CD4-positive, alpha-beta memory T cell (primary cell): ENCODE results near the gene EML1. TPM values are rescaled to one million over a fixed set of nuclear protein-coding genes. Genes with fewer than 3 reads are reported as not detected.

Experiments
- CTCF ChIA-PET: fragments of 350-600 bp; sonication (Branson Sonifier 250); formaldehyde crosslinking; loops from one replicate; lab custom pipeline; 2021; ENCODE audit warnings: inconsistent platforms; ENCODE audit not compliant: partially characterized antibody; lab: Charles Lee
- POLR2A ChIA-PET: fragments of 350-600 bp; sonication (Branson Sonifier 250); formaldehyde crosslinking; loops from one replicate; lab custom pipeline; 2021; ENCODE audit not compliant: partially characterized antibody; lab: Charles Lee
- DNase-seq, 5 donors: peaks; one replicate each; pipeline versions ENCODE4 v3.0.0 to v3.0.0-alpha.2; 2020 to 2022; ENCODE audit warnings: mixed read lengths in 1 of 5
- H3K27ac ChIP-seq: one replicate; pipeline ENCODE4 v1.7.0; 2013; ENCODE audit warnings: low read depth, low read length
- H3K27me3 ChIP-seq: 2 replicates; pipeline ENCODE4 v1.7.0; 2013; ENCODE audit warnings: mild to moderate bottlenecking, low read length, moderate library complexity; ENCODE audit not compliant: insufficient read depth
- H3K36me3 ChIP-seq: 2 replicates; pipeline ENCODE4 v1.7.0; 2013; ENCODE audit warnings: mild to moderate bottlenecking, low read length, moderate library complexity; ENCODE audit not compliant: insufficient read depth
- H3K4me1 ChIP-seq: 2 replicates; pipeline ENCODE4 v1.7.0; 2013; ENCODE audit warnings: mild to moderate bottlenecking, low read length, moderate library complexity; ENCODE audit not compliant: insufficient read depth
- H3K4me3 ChIP-seq, 2 donors: one replicate each; pipeline ENCODE4 v1.7.0; 2013; ENCODE audit warnings: low read length in 2 of 2, mild to moderate bottlenecking in 1 of 2
- H3K9me3 ChIP-seq, 2 donors: one replicate each; pipeline ENCODE4 v1.7.0; 2013; ENCODE audit warnings: low read length in 2 of 2, control low read depth in 1 of 2; ENCODE audit not compliant: control insufficient read depth in 1 of 2
- H3K27ac Mint-ChIP-seq, 7 donors: one replicate each; pipeline ENCODE4 v1.8.0; 2020 to 2021; ENCODE audit warnings: mixed read lengths in 7 of 7, mild to moderate bottlenecking in 6 of 7, inconsistent platforms in 3 of 7, moderate library complexity in 3 of 7
- H3K27me3 Mint-ChIP-seq, 2 donors: one replicate each; pipeline ENCODE4 v1.8.0; 2020 to 2021; ENCODE audit warnings: mixed read lengths in 2 of 2
- H3K36me3 Mint-ChIP-seq, 2 donors: one replicate each; pipeline ENCODE4 v1.8.0; 2020 to 2021; ENCODE audit warnings: mixed read lengths in 2 of 2, inconsistent platforms in 1 of 2, mild to moderate bottlenecking in 1 of 2
- H3K4me1 Mint-ChIP-seq, 4 donors: one replicate each; pipeline ENCODE4 v1.8.0; 2020 to 2021; ENCODE audit warnings: mixed read lengths in 4 of 4, mild to moderate bottlenecking in 1 of 4
- H3K4me3 Mint-ChIP-seq, 8 donors: one replicate each; pipeline ENCODE4 v1.8.0; 2020 to 2021; ENCODE audit warnings: mixed read lengths in 8 of 8, mild to moderate bottlenecking in 7 of 8, moderate library complexity in 6 of 8, inconsistent platforms in 3 of 8
- H3K9me3 Mint-ChIP-seq, 8 donors: one replicate each; pipeline ENCODE4 v1.8.0; 2020 to 2021; ENCODE audit warnings: mixed read lengths in 8 of 8, mild to moderate bottlenecking in 5 of 8, inconsistent platforms in 3 of 8, moderate library complexity in 1 of 8
- intact Hi-C: fragments of 100-400 bp; cut with micrococcal nuclease; formaldehyde crosslinking; loops from one replicate; pipeline ENCODE4 v1.15.1; 2023
- polyA plus RNA-seq, 2 donors: library from polyadenylated mRNA; unstranded; fragments of 300-500 nt; fragmentation: Illumina TruSeq; gene quantifications; one replicate each; pipeline ENCODE4 v1.2.3, GENCODE V29; 2021
- total RNA-seq, 2 experiments: library from RNA; stranded (reverse); gene quantifications; one replicate each; pipeline ENCODE4 v1.2.3, GENCODE V29; 2021

Gene EML1
- total and polyA plus RNA-seq, 4 experiments from 2014 or later: 0.22 to 0.23 TPM; not detected in 2

DNA sequence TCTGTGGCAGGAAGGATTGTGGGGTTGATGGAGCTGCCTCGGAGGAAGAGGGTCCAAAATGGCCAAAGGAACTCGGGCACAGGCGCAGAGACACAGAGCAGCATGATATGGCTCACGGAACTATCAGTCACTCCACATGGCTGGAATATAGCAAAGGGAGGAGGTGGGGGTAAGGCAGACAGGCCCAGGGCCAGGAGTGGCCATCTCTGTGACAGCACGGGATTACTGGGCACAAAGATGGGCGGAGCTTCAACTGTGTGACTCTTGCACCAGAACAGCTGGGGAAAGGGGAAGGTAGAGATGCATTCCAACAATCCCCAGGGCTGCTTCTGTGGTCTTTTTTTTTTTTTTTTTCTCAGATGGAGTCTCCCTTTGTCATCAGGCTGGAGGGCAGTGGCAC is 24.8 kb upstream of the EML1 start:
- intact Hi-C loops: no loop called here
- no peak overlapping the region for H3K27ac Mint-ChIP-seq
- CTCF ChIA-PET: no interaction called here

DNA sequence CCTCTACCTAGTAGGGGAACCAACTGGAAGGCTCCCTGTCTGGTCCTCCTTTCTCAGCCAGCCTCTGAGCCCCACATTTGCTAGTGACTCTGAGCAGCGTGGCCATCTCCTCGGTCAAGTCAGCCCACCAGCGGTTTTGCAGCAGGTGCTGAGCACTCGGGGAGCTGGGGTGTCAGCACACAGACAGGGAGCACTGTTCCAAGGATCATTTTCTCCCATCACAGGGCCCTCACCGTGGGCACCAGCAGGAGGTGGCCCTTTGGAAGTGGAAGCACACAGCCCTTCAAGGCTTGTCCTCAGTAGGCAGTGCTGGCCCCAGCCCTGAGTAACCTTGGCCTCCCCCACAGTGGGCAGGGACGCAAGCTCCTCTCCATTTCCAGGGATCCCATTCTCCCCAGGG is 24.1 kb upstream of the EML1 start:
- Histone ChIP-seq H3K4me3 (no peak overlapping the region), H3K27ac (no peak overlapping the region), H3K27me3 (no peaks in the 10 kb centered on the region), H3K36me3 (no peaks in the 10 kb centered on the region), H3K9me3 (no peaks in the 10 kb centered on the region), H3K4me1 (no peaks in the 10 kb centered on the region)
- Mint-ChIP-seq H3K27me3 (peaks cover 5 to 12% of the 10 kb centered on the region in 2 donors), H3K27ac (no peak overlapping the region), H3K36me3 (no peaks in the 10 kb centered on the region), H3K4me1 (no peaks in the 10 kb centered on the region), H3K4me3 (no peak overlapping the region), H3K9me3 (peaks cover 0 to 3% (median 0%) of the 10 kb centered on the region in 8 donors)
- intact Hi-C loops: no loop called here
- no peak for DNase-seq
- CTCF ChIA-PET: no interaction called here
- POLR2A ChIA-PET: no interaction called here

More for the DNA sequence above, 24.8 kb upstream of the EML1 start:
- Mint-ChIP-seq H3K27me3 (peaks cover 5 to 12% of the 10 kb centered on the region in 2 donors), H3K9me3 (peaks cover 0 to 3% (median 0%) of the 10 kb centered on the region in 8 donors), H3K4me3 (no peak overlapping the region), H3K4me1 (no peaks in the 10 kb centered on the region), H3K36me3 (no peaks in the 10 kb centered on the region)
- Histone ChIP-seq H3K4me3 (no peak overlapping the region), H3K36me3 (no peaks in the 10 kb centered on the region), H3K9me3 (no peaks in the 10 kb centered on the region), H3K27me3 (no peaks in the 10 kb centered on the region), H3K27ac (no peak overlapping the region), H3K4me1 (no peaks in the 10 kb centered on the region)
- DNase-seq: no peak
- POLR2A ChIA-PET: no interaction called here

DNA sequence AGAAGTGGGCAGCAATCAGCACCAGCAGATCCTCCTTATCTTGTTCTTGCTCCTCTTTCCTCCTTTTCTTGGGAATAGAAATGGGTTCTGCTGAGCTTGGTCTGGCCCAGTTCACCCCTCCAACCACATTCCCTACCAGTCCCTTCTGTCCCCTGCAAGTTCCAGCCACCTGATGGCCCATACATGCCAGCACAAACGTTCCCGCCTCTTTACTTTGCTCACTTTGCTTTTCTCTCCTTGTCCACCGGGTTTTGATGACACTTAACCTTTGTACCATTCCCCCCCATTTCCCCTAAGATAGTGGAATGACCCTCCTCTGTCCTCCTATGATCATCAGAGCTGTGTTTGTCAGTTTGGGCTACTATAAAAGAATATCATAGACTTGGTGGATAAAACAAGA is 23.4 kb upstream of the EML1 start:
- no peak overlapping the region for H3K27ac Mint-ChIP-seq
- intact Hi-C loops: no loop called here

DNA sequence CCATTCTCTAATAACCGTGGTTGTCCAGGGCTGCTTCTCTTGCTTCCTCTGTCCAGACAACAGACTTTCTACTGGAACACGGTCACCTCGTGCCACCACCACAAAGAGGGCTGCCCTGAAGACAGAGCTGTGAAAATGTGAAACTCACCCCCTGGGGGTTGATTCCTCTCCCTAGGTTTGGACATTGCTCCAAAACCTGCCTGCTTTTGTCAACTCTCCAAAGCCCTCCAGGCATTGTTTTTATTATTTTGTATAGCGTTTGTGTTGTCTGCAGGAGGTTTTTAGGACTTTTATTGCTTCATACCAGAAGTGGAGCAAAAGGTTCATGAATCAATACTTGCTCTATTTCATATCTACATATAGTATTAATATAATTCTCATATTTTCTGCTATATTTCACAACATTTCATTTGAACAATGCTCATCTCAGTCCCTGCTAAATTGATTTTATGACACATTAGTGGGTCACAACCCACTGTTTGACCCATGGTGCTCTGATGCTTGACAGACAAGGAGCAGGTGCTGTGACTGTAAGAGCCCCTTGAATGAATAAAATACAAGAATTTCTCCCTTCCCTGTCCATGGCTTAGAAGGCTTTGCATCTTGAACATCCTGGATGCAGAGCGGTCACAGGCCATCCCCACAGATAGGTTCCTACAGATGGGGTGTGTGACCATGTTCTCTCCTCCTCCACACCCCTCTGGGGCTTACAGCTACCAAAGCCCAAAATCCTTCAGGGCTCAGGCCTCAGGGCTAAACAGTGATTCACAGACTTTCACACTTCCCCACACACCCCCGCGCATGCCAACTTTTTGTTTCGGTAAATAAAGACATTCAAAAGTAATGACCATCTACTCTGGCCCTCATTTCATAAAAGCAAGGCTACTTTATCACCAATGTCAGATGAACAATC is 20.6 kb upstream of the EML1 start:
- Mint-ChIP-seq H3K27me3 (peaks cover 6 to 23% of the 10 kb centered on the region in 2 donors), H3K36me3 (no peaks in the 10 kb centered on the region), H3K4me3 (no peak overlapping the region), H3K4me1 (no peaks in the 10 kb centered on the region), H3K9me3 (peaks cover 0 to 4% (median 0%) of the 10 kb centered on the region in 8 donors), H3K27ac (no peak overlapping the region)
- intact Hi-C loops: no loop called here
- Histone ChIP-seq H3K9me3 (no peaks in the 10 kb centered on the region), H3K4me1 (no peaks in the 10 kb centered on the region), H3K36me3 (no peaks in the 10 kb centered on the region), H3K4me3 (no peak overlapping the region), H3K27ac (no peak overlapping the region), H3K27me3 (peaks cover 7% of the 10 kb centered on the region)
- CTCF ChIA-PET: no interaction called here
- DNase-seq: no peak
- POLR2A ChIA-PET: no interaction called here

More for the DNA sequence above, 23.4 kb upstream of the EML1 start:
- ChIA-PET CTCF (no interaction called here), POLR2A (no interaction called here)
- Mint-ChIP-seq H3K4me3 (no peak overlapping the region), H3K4me1 (no peaks in the 10 kb centered on the region), H3K9me3 (peaks cover 0 to 3% (median 0%) of the 10 kb centered on the region in 8 donors), H3K27me3 (peaks cover 5 to 17% of the 10 kb centered on the region in 2 donors), H3K36me3 (no peaks in the 10 kb centered on the region)
- DNase-seq: no peak
- Histone ChIP-seq H3K27ac (no peak overlapping the region), H3K4me1 (no peaks in the 10 kb centered on the region), H3K9me3 (no peaks in the 10 kb centered on the region), H3K27me3 (peaks cover 3% of the 10 kb centered on the region), H3K36me3 (no peaks in the 10 kb centered on the region), H3K4me3 (no peak overlapping the region)

DNA sequence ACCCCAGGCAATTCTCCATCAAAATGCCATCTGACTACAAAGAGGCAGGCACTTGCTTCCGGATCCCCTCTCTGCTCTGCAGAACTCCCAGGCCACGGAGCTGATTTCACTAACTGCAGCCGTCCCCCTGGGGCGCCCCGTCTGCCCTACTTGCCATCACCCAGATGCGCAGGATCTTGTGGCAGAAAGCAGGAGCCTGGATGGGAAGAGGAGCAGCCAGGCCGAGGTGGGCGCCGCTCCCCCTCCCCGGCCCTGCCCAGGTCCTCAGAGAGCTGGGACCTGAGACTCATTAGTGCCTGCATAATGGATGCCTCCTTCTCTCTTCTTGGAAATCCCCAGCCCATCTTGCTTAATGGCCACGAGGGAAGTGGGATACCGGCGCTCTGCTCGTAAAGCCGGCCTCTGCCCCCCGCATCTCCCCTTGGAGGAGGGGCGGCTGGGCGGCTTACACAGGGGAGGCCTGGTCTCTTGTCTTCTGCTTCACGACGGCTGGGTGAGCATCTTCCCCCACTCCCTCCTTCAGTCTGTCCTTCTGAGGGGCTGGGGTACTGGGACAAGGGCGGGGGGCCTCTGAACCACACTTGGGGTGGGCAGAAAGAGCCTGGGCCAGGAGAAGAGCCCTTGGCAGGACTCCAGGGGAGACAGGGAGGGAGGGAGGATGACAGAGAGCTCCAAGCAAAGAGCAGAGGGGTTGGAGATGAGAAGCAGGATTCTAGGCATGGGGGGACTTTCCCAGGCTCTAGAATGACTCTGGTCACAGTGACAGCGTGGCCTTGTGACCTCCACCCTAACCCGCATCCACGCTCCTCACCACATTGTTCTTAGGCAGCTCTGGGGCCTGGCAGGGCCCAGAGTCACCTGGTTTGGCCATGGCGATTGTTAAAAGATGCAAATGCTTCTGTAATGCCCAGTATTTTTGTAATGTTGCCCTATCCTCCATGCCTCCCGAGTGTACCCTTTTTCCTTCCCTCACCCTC is 19.4 kb upstream of the EML1 start:
- Mint-ChIP-seq H3K4me1 (no peaks in the 10 kb centered on the region), H3K27me3 (peaks cover 12 to 26% of the 10 kb centered on the region in 2 donors), H3K9me3 (peaks cover 0 to 6% (median 2%) of the 10 kb centered on the region in 8 donors), H3K4me3 (no peak overlapping the region), H3K36me3 (no peaks in the 10 kb centered on the region), H3K27ac (peak overlapping the region in 1 of 7 donors; percentile 21)
- POLR2A ChIA-PET: no interaction called here
- Histone ChIP-seq H3K4me1 (no peaks in the 10 kb centered on the region), H3K27ac (no peak overlapping the region), H3K27me3 (peaks cover 7% of the 10 kb centered on the region), H3K4me3 (no peak overlapping the region), H3K9me3 (no peaks in the 10 kb centered on the region), H3K36me3 (no peaks in the 10 kb centered on the region)
- intact Hi-C loops: no loop called here
- CTCF ChIA-PET: interaction anchor here (0.6 kb wide), 1 partner anchor 217 kb away, joined by 3 read pairs; no protein-coding TSS in a partner anchor
- DNase-seq: no peak

DNA sequence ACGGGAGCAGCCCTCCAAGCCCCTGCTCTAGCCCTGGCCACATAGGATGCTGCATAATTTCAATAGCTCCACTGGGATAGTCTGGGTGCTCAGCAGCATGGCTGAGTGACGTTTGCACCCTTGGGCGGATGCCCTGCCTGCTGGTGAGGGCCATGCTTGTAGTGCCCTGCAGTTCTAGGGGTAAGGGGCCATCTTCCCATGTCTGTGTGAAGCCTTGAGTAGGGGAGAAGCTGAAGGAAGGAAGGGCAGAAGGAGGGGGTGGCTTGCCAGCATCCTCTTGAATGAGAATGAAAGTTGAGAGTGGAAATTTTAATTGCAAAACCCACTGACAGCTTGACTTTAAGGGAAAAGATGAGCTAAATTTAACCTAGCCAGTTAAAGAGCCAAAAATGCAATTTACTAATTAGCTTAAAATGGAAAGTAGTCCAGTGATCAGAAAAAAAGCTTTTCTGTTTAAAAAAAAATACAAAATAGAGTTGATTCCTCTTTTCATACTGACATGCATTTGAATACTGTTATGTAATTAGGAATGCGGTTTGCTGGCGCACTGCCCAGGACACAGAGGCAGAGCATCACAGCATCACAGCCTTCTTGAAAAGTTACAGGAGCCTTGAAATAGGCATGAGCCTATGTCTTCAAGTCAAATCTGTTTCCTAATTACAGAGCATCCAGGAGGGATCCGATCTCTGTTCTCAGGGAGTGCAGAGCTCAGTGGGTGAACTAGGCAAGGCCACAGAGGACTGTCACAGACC is 18.5 kb upstream of the EML1 start:
- H3K4me3 Mint-ChIP-seq: no peak overlapping the region
- ChIA-PET POLR2A (no interaction called here), CTCF (interaction anchor here (0.6 kb wide), 1 partner anchor 218 kb away, joined by 3 read pairs; no protein-coding TSS in a partner anchor)
- no peaks in the 10 kb centered on the region for H3K4me1 ChIP-seq
- H3K27me3 ChIP-seq: peaks cover 7% of the 10 kb centered on the region
- intact Hi-C loops: no loop called here
- peaks cover 15 to 29% of the 10 kb centered on the region in 2 donors for H3K27me3 Mint-ChIP-seq
- peaks cover 0 to 15% (median 6%) of the 10 kb centered on the region in 8 donors for H3K9me3 Mint-ChIP-seq
- no peak overlapping the region for H3K4me3 ChIP-seq
- H3K36me3 ChIP-seq: no peaks in the 10 kb centered on the region
- no peaks in the 10 kb centered on the region for H3K36me3 Mint-ChIP-seq
- H3K27ac ChIP-seq: no peak overlapping the region
- H3K4me1 Mint-ChIP-seq: no peaks in the 10 kb centered on the region
- no peaks in the 10 kb centered on the region for H3K9me3 ChIP-seq
- no peak for DNase-seq
- H3K27ac Mint-ChIP-seq: no peak overlapping the region
